ENCODE results near the gene THSD4. TPM values are rescaled to one million over a fixed set of nuclear protein-coding genes. Genes with fewer than 3 reads are reported as not detected.

THSD4 gene
- total RNA-seq, 1 experiment from 2014 or later = 24.2 TPM

GRCh38 chr15:71658036-71658435 lies 542.8 kb downstream of the THSD4 start:
- Mint-ChIP-seq H3K4me3 (ENCODE audit: low read depth, unreplicated experiment) (no peak overlapping the region), H3K27me3 (ENCODE audit: unreplicated experiment) (no peaks in the 10 kb centered on the region), H3K27ac (ENCODE audit: unreplicated experiment) (no peak overlapping the region), H3K9me3 (ENCODE audit: low read depth, unreplicated experiment) (no peaks in the 10 kb centered on the region), H3K4me1 (ENCODE audit: low read depth, unreplicated experiment) (peaks cover 32% of the 10 kb centered on the region), H3K36me3 (ENCODE audit: insufficient read depth, unreplicated experiment) (no peaks in the 10 kb centered on the region)
- intact Hi-C loops (cut with micrococcal nuclease; ENCODE audit: unreplicated experiment) = loop anchor here (5.0 kb wide), 1 partner anchor 74 kb away; no protein-coding TSS in a partner anchor
- no TSS peak for BruUV-seq (replicated peaks)
- DNase-seq = no peak
- CTCF ChIA-PET = no interaction called here
- TF ChIP-seq CTCF (IDR thresholded peaks at IDR 0.05; ENCODE audit: unreplicated experiment) = no peak

GRCh38 chr15:71658827-71659729 lies 543.8 kb downstream of the THSD4 start:
- no peak overlapping the region for H3K4me3 Mint-ChIP-seq (ENCODE audit: low read depth, unreplicated experiment)
- no peaks in the 10 kb centered on the region for H3K36me3 Mint-ChIP-seq (ENCODE audit: insufficient read depth, unreplicated experiment)
- no peak for TF ChIP-seq CTCF (IDR thresholded peaks at IDR 0.05; ENCODE audit: unreplicated experiment)
- intact Hi-C loops (cut with micrococcal nuclease; ENCODE audit: unreplicated experiment) = loop anchor here (5.0 kb wide), 1 partner anchor 73 kb away; no protein-coding TSS in a partner anchor
- BruUV-seq (replicated peaks) = no TSS peak
- no peak for DNase-seq
- no peaks in the 10 kb centered on the region for H3K27me3 Mint-ChIP-seq (ENCODE audit: unreplicated experiment)
- CTCF ChIA-PET = no interaction called here
- H3K4me1 Mint-ChIP-seq (ENCODE audit: low read depth, unreplicated experiment) = peaks cover 32% of the 10 kb centered on the region
- H3K9me3 Mint-ChIP-seq (ENCODE audit: low read depth, unreplicated experiment) = no peaks in the 10 kb centered on the region
- no peak overlapping the region for H3K27ac Mint-ChIP-seq (ENCODE audit: unreplicated experiment)

GRCh38 chr15:71659730-71660067 lies 544.4 kb downstream of the THSD4 start:
- Mint-ChIP-seq H3K36me3 (ENCODE audit: insufficient read depth, unreplicated experiment) (no peaks in the 10 kb centered on the region), H3K4me3 (ENCODE audit: low read depth, unreplicated experiment) (no peak overlapping the region), H3K27me3 (ENCODE audit: unreplicated experiment) (no peaks in the 10 kb centered on the region), H3K9me3 (ENCODE audit: low read depth, unreplicated experiment) (no peaks in the 10 kb centered on the region), H3K27ac (ENCODE audit: unreplicated experiment) (no peak overlapping the region), H3K4me1 (ENCODE audit: low read depth, unreplicated experiment) (peaks cover 32% of the 10 kb centered on the region)
- intact Hi-C loops (cut with micrococcal nuclease; ENCODE audit: unreplicated experiment) = loop anchor here (5.0 kb wide), 1 partner anchor 73 kb away; no protein-coding TSS in a partner anchor
- no peak for DNase-seq
- CTCF ChIA-PET = interaction anchor here (1.9 kb wide), 1 partner anchor 26 kb away, joined by 3 read pairs; no protein-coding TSS in a partner anchor
- BruUV-seq (replicated peaks) = no TSS peak
- no peak for TF ChIP-seq CTCF (IDR thresholded peaks at IDR 0.05; ENCODE audit: unreplicated experiment)

- peaks cover under 1% of the 10 kb centered on the region for H3K9me3 Mint-ChIP-seq (ENCODE audit: low read depth, unreplicated experiment)
- no peaks in the 10 kb centered on the region for H3K27me3 Mint-ChIP-seq (ENCODE audit: unreplicated experiment)
- H3K4me3 Mint-ChIP-seq (ENCODE audit: low read depth, unreplicated experiment) = no peak overlapping the region
- no peak overlapping the region for H3K27ac Mint-ChIP-seq (ENCODE audit: unreplicated experiment)
- BruUV-seq (replicated peaks) = no TSS peak
- DNase-seq = no peak
- CTCF ChIA-PET = interaction anchor here (0.7 to 1.9 kb wide), 3 partner anchors 27 to 213 kb away, joined by 3 to 7 read pairs (median 3); no protein-coding TSS in a partner anchor
- no peaks in the 10 kb centered on the region for H3K36me3 Mint-ChIP-seq (ENCODE audit: insufficient read depth, unreplicated experiment)
- no peak for TF ChIP-seq CTCF (IDR thresholded peaks at IDR 0.05; ENCODE audit: unreplicated experiment)
- intact Hi-C loops (cut with micrococcal nuclease; ENCODE audit: unreplicated experiment) = no loop called here
- peaks cover 32% of the 10 kb centered on the region for H3K4me1 Mint-ChIP-seq (ENCODE audit: low read depth, unreplicated experiment)
Observed at GRCh38 chr15:71660501-71660900, 545.2 kb downstream of the THSD4 start.
